ENCODE data around the gene PMEL. TPM values are rescaled to one million over a fixed set of nuclear protein-coding genes. Genes with fewer than 3 reads are reported as not detected.
A peak's percentile ranks its signal among the peaks of the same experiment; 100 is the strongest.

The PMEL gene
- total and polyA plus RNA-seq, 9 of the 15 experiments (the other 6 are each of a cell fraction or from before 2014, with no cell fraction given) = 0.36 to 2.0 (median 0.98) TPM

DNA sequence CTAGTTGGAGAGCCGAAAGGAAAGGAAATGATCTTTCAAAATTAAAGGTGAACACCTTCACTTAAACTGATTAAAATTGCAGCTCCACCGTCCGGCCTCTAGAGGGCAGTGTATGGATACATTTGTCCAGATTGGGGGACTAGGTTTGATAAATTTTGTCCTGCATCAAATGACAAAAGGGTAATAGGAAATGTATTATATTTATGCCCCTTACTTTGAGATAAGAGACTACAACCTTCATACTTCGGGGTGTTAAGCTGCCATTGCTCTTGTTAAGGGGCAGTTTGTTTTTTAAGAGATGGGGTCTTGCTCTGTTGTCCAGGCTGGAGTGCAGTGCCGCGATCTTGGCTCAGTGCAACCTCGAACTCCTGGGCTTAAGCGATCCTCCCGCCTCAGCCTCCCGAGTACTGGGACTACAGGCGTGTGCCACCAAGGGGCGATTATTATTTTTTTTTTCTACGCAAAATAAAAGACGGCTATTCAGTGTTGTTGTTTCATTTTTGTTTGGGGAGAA, 30.4 kb upstream of the PMEL start (continued):
- peak; percentile 65; the same call in 1 of the 2 replicates for TF ChIP-seq FOXM1 (IDR thresholded peaks at IDR 0.05; ENCODE audit: low read depth)
- TF ChIP-seq FOXM1 (CRISPR knock-in tag; IDR thresholded peaks at IDR 0.05; ENCODE audit: low read depth) = no peak
- TF ChIP-seq ZNF24 (IDR thresholded peaks at IDR 0.05) = peak; percentile 50; the same call in 1 of the 2 replicates
- TF ChIP-seq, protein P1, sequence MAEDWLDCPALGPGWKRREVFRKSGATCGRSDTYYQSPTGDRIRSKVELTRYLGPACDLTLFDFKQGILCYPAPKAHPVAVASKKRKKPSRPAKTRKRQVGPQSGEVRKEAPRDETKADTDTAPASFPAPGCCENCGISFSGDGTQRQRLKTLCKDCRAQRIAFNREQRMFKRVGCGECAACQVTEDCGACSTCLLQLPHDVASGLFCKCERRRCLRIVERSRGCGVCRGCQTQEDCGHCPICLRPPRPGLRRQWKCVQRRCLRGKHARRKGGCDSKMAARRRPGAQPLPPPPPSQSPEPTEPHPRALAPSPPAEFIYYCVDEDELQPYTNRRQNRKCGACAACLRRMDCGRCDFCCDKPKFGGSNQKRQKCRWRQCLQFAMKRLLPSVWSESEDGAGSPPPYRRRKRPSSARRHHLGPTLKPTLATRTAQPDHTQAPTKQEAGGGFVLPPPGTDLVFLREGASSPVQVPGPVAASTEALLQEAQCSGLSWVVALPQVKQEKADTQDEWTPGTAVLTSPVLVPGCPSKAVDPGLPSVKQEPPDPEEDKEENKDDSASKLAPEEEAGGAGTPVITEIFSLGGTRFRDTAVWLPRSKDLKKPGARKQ (CRISPR knock-in tag; IDR thresholded peaks at IDR 0.05) = 0 out of 2 replicates have a peak, but pooled peaks have one; percentile 73
- TF ChIP-seq ZSCAN29 (IDR thresholded peaks at IDR 0.05) = 0 out of 2 replicates have a peak, but pooled peaks have one; percentile 31
- peak; percentile 65; the same call in 1 of the 2 replicates for TF ChIP-seq ARID2 (IDR thresholded peaks at IDR 0.05)
- TF ChIP-seq, protein P2, sequence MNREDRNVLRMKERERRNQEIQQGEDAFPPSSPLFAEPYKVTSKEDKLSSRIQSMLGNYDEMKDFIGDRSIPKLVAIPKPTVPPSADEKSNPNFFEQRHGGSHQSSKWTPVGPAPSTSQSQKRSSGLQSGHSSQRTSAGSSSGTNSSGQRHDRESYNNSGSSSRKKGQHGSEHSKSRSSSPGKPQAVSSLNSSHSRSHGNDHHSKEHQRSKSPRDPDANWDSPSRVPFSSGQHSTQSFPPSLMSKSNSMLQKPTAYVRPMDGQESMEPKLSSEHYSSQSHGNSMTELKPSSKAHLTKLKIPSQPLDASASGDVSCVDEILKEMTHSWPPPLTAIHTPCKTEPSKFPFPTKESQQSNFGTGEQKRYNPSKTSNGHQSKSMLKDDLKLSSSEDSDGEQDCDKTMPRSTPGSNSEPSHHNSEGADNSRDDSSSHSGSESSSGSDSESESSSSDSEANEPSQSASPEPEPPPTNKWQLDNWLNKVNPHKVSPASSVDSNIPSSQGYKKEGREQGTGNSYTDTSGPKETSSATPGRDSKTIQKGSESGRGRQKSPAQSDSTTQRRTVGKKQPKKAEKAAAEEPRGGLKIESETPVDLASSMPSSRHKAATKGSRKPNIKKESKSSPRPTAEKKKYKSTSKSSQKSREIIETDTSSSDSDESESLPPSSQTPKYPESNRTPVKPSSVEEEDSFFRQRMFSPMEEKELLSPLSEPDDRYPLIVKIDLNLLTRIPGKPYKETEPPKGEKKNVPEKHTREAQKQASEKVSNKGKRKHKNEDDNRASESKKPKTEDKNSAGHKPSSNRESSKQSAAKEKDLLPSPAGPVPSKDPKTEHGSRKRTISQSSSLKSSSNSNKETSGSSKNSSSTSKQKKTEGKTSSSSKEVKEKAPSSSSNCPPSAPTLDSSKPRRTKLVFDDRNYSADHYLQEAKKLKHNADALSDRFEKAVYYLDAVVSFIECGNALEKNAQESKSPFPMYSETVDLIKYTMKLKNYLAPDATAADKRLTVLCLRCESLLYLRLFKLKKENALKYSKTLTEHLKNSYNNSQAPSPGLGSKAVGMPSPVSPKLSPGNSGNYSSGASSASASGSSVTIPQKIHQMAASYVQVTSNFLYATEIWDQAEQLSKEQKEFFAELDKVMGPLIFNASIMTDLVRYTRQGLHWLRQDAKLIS (CRISPR knock-in tag; IDR thresholded peaks at IDR 0.05) = 0 out of 2 replicates have a peak, but pooled peaks have one; percentile 50
- TF ChIP-seq JUND (IDR thresholded peaks at IDR 0.05; ENCODE audit: borderline replicate concordance, low read depth, low read length) = peak; percentile 32; the same call in 1 of the 2 replicates
- no peak for TF ChIP-seq JUND (tag; IDR thresholded peaks at IDR 0.05; ENCODE audit: borderline replicate concordance, low read depth, low read length)
- no peak for TF ChIP-seq RBM34 (IDR thresholded peaks at IDR 0.05; ENCODE audit: borderline replicate concordance, insufficient read depth, low read length)
- TF ChIP-seq, protein P3, sequence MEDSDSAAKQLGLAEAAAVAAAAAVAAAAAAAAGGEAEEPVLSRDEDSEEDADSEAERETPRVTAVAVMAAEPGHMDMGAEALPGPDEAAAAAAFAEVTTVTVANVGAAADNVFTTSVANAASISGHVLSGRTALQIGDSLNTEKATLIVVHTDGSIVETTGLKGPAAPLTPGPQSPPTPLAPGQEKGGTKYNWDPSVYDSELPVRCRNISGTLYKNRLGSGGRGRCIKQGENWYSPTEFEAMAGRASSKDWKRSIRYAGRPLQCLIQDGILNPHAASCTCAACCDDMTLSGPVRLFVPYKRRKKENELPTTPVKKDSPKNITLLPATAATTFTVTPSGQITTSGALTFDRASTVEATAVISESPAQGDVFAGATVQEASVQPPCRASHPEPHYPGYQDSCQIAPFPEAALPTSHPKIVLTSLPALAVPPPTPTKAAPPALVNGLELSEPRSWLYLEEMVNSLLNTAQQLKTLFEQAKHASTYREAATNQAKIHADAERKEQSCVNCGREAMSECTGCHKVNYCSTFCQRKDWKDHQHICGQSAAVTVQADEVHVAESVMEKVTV (CRISPR knock-in tag; IDR thresholded peaks at IDR 0.05) = peak; percentile 66
- TF ChIP-seq SAP30 (IDR thresholded peaks at IDR 0.05; ENCODE audit: borderline replicate concordance, insufficient read depth, low read depth, low read length, poor library complexity, severe bottlenecking) = no peak
- 0 out of 2 replicates have a peak, but pooled peaks have one; percentile 2 for TF ChIP-seq CBFA2T2 (conservative IDR thresholded peaks at IDR 0.05)
- TF ChIP-seq CC2D1A (IDR thresholded peaks at IDR 0.05) = peak; percentile 72
- TF ChIP-seq, protein P4, sequence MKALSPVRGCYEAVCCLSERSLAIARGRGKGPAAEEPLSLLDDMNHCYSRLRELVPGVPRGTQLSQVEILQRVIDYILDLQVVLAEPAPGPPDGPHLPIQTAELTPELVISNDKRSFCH (CRISPR knock-in tag; IDR thresholded peaks at IDR 0.05) = no peak
- TF ChIP-seq, protein P4 (tag; IDR thresholded peaks at IDR 0.05) = 0 out of 2 replicates have a peak, but pooled peaks have one; percentile 43
- TF ChIP-seq, protein P5, sequence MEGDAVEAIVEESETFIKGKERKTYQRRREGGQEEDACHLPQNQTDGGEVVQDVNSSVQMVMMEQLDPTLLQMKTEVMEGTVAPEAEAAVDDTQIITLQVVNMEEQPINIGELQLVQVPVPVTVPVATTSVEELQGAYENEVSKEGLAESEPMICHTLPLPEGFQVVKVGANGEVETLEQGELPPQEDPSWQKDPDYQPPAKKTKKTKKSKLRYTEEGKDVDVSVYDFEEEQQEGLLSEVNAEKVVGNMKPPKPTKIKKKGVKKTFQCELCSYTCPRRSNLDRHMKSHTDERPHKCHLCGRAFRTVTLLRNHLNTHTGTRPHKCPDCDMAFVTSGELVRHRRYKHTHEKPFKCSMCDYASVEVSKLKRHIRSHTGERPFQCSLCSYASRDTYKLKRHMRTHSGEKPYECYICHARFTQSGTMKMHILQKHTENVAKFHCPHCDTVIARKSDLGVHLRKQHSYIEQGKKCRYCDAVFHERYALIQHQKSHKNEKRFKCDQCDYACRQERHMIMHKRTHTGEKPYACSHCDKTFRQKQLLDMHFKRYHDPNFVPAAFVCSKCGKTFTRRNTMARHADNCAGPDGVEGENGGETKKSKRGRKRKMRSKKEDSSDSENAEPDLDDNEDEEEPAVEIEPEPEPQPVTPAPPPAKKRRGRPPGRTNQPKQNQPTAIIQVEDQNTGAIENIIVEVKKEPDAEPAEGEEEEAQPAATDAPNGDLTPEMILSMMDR (IDR thresholded peaks at IDR 0.05 in 2 of 3, conservative IDR thresholded peaks at IDR 0.05 in 1 of 3; ENCODE audit: insufficient read depth in 2 of 3, low read depth in 1 of 3, low read length in 3 of 3) = peak; percentile 80 to 94 (median 87)
- TF ChIP-seq DPF2 (IDR thresholded peaks at IDR 0.05) = peak; percentile 69
- peak; percentile 44 for TF ChIP-seq MTA3 (IDR thresholded peaks at IDR 0.05; ENCODE audit: borderline replicate concordance)
